Thyroid gland (tissue), 4 donors: ENCODE results near the gene SLC44A1.

Experiments
- CTCF ChIP-seq, 6 experiments: fragments of 200-600 bp in 3 of 6; fragments of 450-650 bp in 3 of 6; sonication (generic) in 3 of 6; IDR thresholded peaks; one replicate each; pipeline ENCODE4 v1.5.1; 2016 to 2019; ENCODE audit warnings: antibody characterized with exemption in 6 of 6, mild to moderate bottlenecking in 2 of 6, inconsistent platforms in 1 of 6, moderate library complexity in 1 of 6
- POLR2A ChIP-seq, 2 donors: fragments of 450-650 bp; IDR thresholded peaks; one replicate each; pipeline ENCODE4 v1.6.1; 2017; ENCODE audit warnings: antibody characterized with exemption in 2 of 2, mild to moderate bottlenecking in 2 of 2, moderate library complexity in 1 of 2

- TF ChIP-seq POLR2A (IDR thresholded peaks at IDR 0.05) (no peak), CTCF (IDR thresholded peaks at IDR 0.05) (peak in 3 of 6 experiments; percentile 24 to 36 (median 30))
Measured at GRCh38 chr9:105413525-105413924, 169.1 kb downstream of the SLC44A1 start.
